Suprapubic skin (tissue), 4 donors: ENCODE measurements around the gene RPL7A. TPM values are rescaled to one million over a fixed set of nuclear protein-coding genes. Genes with fewer than 3 reads are reported as not detected.

Experiments
- DNase-seq, 2 donors: peaks; one replicate each; pipeline ENCODE4 v3.0.0-alpha.2; 2019; ENCODE audit warnings: low spot score in 2 of 2
- H3K27ac ChIP-seq: fragments of 200-600 bp; sonication (generic); one replicate; pipeline ENCODE4 v1.5.1; 2019
- H3K27me3 ChIP-seq: fragments of 200-600 bp; sonication (generic); one replicate; pipeline ENCODE4 v1.5.1; 2019
- H3K36me3 ChIP-seq: fragments of 200-600 bp; sonication (generic); one replicate; pipeline ENCODE4 v1.5.1; 2019
- H3K4me1 ChIP-seq: fragments of 200-600 bp; sonication (generic); one replicate; pipeline ENCODE4 v1.5.1; 2019
- H3K4me3 ChIP-seq: fragments of 200-600 bp; sonication (generic); one replicate; pipeline ENCODE4 v1.5.1; 2019; ENCODE audit warnings: mild to moderate bottlenecking
- H3K9me3 ChIP-seq: fragments of 200-600 bp; sonication (generic); one replicate; pipeline ENCODE4 v1.5.1; 2019
- EP300 ChIP-seq: sonication (generic); formaldehyde crosslinking; IDR thresholded peaks from one replicate; pipeline ENCODE4 v1.6.1; 2017; ENCODE audit warnings: antibody characterized with exemption
- POLR2A ChIP-seq, 2 donors: fragments of 450-650 bp; IDR thresholded peaks; one replicate each; pipeline ENCODE4 v1.6.1; 2017; ENCODE audit warnings: antibody characterized with exemption in 2 of 2, mild to moderate bottlenecking in 2 of 2, moderate library complexity in 2 of 2
- POLR2AphosphoS5 ChIP-seq, 3 donors: sonication (generic); formaldehyde crosslinking; IDR thresholded peaks; one replicate each; pipeline ENCODE4 v1.6.1; 2017; ENCODE audit warnings: antibody characterized with exemption in 3 of 3
- WGBS: methylation state at CpG from one replicate; pipeline ENCODE4 v1.1.5; 2018; 5-methylcytosine and 5-hydroxymethylcytosine counted together
- total RNA-seq, 4 donors: library from RNA; depleted of rRNA; stranded (reverse); fragments of >200 nt; gene quantifications; one replicate each; pipeline ENCODE4 v1.1.0, GENCODE V29; 2016
- TF ChIP-seq, protein P1 (sequence below), 2 donors: fragments of 200-600 bp in 1 of 2; fragments of 450-650 bp in 1 of 2; sonication (generic) in 1 of 2; IDR thresholded peaks; one replicate each; pipeline ENCODE4 v1.5.1; 2016 to 2019; ENCODE audit warnings: antibody characterized with exemption in 2 of 2, mild to moderate bottlenecking in 1 of 2, moderate library complexity in 1 of 2

Gene RPL7A
- total RNA-seq, 4 donors from 2014 or later: 1,468 to 3,048 (median 2,531) TPM

DNA sequence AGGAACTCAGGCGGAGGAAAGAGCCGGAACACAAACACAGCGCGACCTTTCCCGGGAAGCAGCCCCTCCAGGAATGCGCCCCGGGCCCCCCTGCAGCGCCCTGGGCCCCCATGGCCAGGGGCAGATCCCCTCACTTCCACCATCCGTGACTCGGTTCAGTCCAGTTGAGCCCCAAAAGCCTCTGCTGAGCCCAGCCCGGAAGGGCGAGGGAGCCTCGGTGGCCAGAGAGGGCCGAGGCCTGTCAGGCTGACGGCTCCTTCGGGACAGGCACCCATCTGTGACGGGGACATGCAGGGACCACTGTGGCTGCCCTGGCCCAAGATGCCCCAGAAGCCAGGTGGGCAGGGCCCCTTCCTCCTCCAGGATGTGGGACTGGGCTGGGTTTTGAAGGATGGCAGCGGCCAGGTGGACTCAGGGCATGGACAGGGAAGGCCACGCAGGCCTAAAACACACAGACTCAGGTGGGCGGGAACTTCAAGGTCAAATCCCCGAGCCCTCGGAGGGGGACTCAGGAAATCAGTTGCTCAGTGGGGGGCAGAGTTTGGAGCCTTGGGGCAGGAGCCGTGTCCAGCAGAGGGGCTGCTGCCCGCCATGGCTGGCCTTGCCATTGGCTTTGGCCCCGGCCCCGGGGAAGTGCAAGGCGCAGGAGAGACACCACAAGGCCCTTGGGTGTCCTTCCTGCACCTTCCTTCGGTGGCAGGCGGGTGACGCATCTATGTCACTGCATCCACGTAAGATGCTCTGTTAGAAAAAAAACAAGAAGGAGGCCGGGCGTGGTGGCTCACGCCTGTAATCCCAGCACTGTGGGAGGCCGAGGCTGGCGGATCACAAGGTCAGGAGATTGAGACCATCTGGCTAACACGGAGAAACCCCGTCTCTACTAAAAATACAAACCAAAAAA, 43.3 kb upstream of the RPL7A start:
- Histone ChIP-seq H3K36me3 (no peaks in the 10 kb centered on the region), H3K27me3 (peaks cover 12% of the 10 kb centered on the region), H3K4me1 (no peaks in the 10 kb centered on the region), H3K4me3 (no peak overlapping the region), H3K9me3 (no peaks in the 10 kb centered on the region), H3K27ac (no peak overlapping the region)
- peak in 1 of 2 donors; percentile 67 for DNase-seq
- TF ChIP-seq, protein P1, sequence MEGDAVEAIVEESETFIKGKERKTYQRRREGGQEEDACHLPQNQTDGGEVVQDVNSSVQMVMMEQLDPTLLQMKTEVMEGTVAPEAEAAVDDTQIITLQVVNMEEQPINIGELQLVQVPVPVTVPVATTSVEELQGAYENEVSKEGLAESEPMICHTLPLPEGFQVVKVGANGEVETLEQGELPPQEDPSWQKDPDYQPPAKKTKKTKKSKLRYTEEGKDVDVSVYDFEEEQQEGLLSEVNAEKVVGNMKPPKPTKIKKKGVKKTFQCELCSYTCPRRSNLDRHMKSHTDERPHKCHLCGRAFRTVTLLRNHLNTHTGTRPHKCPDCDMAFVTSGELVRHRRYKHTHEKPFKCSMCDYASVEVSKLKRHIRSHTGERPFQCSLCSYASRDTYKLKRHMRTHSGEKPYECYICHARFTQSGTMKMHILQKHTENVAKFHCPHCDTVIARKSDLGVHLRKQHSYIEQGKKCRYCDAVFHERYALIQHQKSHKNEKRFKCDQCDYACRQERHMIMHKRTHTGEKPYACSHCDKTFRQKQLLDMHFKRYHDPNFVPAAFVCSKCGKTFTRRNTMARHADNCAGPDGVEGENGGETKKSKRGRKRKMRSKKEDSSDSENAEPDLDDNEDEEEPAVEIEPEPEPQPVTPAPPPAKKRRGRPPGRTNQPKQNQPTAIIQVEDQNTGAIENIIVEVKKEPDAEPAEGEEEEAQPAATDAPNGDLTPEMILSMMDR (IDR thresholded peaks at IDR 0.05): no peak
- TF ChIP-seq EP300: no peak
- TF ChIP-seq POLR2AphosphoS5 (IDR thresholded peaks at IDR 0.05): no peak
- no peak for TF ChIP-seq POLR2A (IDR thresholded peaks at IDR 0.05)
- WGBS: 84% methylated on average over 20 of the region's 38 CpGs

DNA sequence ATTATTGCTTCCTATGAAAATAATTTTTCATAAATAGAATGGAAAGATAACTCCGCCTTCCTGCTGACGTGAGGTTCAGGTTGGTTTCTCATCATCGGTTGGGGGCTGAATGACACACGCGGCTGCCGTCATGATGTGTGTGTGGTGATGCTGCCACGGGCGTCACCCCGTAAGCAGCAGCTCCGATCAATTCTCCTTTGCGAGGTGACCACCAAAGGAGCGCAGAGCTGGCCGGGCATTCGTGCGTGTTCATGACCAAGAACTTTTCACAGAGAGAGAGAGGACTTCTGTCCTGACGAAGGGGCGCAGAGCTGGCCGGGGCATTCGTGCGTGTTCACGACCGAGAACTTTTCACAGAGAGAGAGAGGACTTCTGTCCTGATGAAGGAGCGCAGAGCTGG, 42.3 kb upstream of the RPL7A start:
- Histone ChIP-seq H3K36me3 (no peaks in the 10 kb centered on the region), H3K27ac (no peak overlapping the region), H3K9me3 (no peaks in the 10 kb centered on the region), H3K4me3 (no peak overlapping the region), H3K4me1 (no peaks in the 10 kb centered on the region), H3K27me3 (peaks cover 11% of the 10 kb centered on the region)
- TF ChIP-seq POLR2A (IDR thresholded peaks at IDR 0.05) (no peak), EP300 (no peak), POLR2AphosphoS5 (IDR thresholded peaks at IDR 0.05) (no peak)
- TF ChIP-seq, protein P1 (IDR thresholded peaks at IDR 0.05): no peak
- peak in 1 of 2 donors; percentile 69 for DNase-seq
- WGBS: 88% methylated on average over 15 of the region's 23 CpGs

DNA sequence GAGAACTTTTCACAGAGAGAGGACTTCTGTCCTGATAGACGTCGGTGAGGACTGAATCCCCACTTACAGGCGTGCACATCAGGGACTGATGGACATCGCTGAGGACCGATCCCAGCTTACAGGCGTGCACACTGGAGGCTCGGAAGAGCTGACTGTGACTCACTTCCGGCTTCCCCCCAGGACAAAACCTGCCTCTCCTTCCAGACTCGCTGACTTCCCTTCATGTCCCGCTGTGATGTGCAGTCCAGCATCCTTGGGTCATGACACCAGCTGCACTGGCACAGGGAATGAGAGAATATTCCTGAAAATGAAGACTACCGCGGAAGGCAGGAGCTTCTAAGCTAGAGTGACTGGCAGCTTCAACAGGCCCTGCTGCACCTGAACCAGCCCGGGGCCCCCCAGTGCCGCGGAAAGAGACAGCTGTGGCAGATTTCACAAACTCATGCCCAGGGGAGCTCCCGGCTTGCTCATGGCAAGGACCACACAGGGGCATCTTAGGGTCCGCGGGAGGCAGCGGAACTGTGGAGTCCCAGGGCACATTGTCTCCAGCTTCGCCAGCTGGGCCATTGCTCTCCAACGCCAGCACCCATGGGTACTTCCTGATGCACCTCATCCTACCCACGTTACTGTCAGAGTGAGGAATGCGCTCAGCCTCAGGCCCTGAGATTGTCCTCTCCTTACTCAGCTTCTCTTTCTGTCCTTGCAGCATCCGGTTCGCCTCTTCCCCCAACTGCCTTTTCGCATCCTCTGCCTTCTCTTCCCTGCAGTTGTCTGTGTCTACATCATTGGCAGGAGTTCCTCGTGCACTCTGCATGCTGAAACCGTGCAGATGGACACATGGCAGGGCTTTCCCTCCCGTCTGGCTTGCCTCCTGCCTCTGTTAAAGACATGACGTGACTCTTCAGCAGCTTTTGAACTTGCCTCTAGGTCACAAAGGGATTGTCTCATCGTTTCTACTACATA, 41.5 kb upstream of the RPL7A start:
- peak in 1 of 2 donors; percentile 53 for DNase-seq
- H3K27ac ChIP-seq: no peak overlapping the region

DNA sequence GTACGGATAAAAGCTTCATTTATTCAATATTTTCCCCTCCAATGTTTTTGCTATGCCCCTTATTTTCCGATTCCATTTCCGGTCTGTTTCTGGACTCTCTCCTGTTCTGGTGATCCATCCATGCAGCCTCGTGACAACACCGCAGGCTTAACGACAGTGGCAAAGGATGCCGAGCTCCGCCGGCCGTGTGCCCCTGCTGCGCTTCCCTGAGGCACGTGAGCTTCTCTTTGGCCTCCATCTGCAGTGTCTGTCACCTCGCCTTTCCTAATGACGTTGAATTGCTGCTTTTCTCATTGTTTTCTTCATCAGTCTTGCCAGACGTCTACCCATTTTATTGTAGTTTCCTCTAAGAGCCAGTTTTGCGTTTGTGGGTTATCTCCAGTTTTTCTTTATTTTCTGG, 40.7 kb upstream of the RPL7A start:
- 65% methylated on average over 16 of the region's 16 CpGs for WGBS
- Histone ChIP-seq H3K27me3 (peaks cover 11% of the 10 kb centered on the region), H3K9me3 (no peaks in the 10 kb centered on the region), H3K4me3 (no peak overlapping the region), H3K4me1 (no peaks in the 10 kb centered on the region), H3K27ac (no peak overlapping the region), H3K36me3 (no peaks in the 10 kb centered on the region)
- TF ChIP-seq POLR2A (IDR thresholded peaks at IDR 0.05) (no peak), EP300 (no peak), POLR2AphosphoS5 (IDR thresholded peaks at IDR 0.05) (no peak)
- TF ChIP-seq, protein P1 (IDR thresholded peaks at IDR 0.05): no peak
- peak in 1 of 2 donors; percentile 53 for DNase-seq

More for the DNA sequence above, 41.5 kb upstream of the RPL7A start:
- no peak overlapping the region for H3K4me3 ChIP-seq
- peaks cover 11% of the 10 kb centered on the region for H3K27me3 ChIP-seq
- no peaks in the 10 kb centered on the region for H3K9me3 ChIP-seq
- H3K4me1 ChIP-seq: no peaks in the 10 kb centered on the region
- TF ChIP-seq POLR2A (IDR thresholded peaks at IDR 0.05) (no peak), POLR2AphosphoS5 (IDR thresholded peaks at IDR 0.05) (no peak), EP300 (no peak)
- TF ChIP-seq, protein P1 (IDR thresholded peaks at IDR 0.05): no peak
- H3K36me3 ChIP-seq: no peaks in the 10 kb centered on the region
- WGBS: 48% methylated on average over 22 of the region's 31 CpGs
